DMS 273 treated with DMSO at 0.1 percent for 48 hours (cell line): ENCODE measurements around the gene CD22.
A peak's percentile ranks its signal among the peaks of the same experiment; 100 is the strongest.
"Not testable (repeated sequence)": the region's sequence is repeated elsewhere in the genome, so short reads cannot be mapped to it uniquely, and the experiment has no call there.

Source experiments
- DNase-seq: peaks from one replicate; lab custom pipeline; 2025; lab: John Stamatoyannopoulos, UW

Gene CD22

DNA sequence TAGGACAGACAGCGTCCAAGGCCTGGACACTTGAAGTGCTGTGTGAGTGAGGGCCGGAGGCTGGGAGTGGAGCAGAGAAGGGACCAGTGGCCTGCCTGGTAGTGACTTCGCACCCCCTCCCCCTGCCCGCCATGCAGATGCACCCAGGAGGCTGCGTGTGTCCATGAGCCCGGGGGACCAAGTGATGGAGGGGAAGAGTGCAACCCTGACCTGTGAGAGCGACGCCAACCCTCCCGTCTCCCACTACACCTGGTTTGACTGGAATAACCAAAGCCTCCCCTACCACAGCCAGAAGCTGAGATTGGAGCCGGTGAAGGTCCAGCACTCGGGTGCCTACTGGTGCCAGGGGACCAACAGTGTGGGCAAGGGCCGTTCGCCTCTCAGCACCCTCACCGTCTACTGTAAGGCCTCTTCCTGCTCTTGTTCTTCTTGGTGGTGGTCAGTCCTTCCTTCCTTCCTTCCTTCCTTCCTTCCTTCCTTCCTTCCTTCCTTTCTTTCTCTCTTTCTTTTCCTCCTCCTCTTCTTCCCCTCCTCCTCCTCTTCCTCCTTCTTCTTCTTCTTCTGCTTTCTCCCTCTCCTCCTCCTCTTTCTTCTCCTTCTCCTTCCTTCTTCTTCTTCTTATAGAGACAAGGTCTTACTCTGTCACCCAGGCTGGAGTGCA lies 12.7 kb downstream of the CD22 start:
- DNase-seq = no peak

DNA sequence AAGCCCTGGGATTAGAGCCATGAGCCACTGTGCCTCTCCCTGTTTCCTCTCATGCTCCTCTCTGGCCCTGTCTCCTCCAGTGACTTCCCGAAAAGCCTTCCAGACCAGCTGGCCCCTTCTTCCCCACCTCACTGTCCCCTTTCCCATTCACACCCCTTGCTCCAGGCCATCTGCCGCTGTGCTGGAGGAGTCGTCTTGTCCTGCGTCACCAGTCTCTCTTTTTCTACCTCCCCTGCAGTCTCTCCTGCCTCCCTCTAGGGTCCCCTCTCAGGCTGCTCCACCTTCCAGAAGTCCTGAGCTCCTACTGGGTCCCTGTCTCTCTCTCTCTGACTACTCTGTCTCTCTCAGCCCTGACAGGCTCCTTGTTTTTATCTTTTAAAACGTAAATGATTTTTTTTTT lies 13.4 kb downstream of the CD22 start:
- DNase-seq = no peak

- no peak for DNase-seq
These were observed 15.6 kb downstream of the CD22 start for GRCh38 chr19:35344511-35345031.

- DNase-seq = no peak
These were observed 16.7 kb downstream of the CD22 start for GRCh38 chr19:35345671-35346111.

DNA sequence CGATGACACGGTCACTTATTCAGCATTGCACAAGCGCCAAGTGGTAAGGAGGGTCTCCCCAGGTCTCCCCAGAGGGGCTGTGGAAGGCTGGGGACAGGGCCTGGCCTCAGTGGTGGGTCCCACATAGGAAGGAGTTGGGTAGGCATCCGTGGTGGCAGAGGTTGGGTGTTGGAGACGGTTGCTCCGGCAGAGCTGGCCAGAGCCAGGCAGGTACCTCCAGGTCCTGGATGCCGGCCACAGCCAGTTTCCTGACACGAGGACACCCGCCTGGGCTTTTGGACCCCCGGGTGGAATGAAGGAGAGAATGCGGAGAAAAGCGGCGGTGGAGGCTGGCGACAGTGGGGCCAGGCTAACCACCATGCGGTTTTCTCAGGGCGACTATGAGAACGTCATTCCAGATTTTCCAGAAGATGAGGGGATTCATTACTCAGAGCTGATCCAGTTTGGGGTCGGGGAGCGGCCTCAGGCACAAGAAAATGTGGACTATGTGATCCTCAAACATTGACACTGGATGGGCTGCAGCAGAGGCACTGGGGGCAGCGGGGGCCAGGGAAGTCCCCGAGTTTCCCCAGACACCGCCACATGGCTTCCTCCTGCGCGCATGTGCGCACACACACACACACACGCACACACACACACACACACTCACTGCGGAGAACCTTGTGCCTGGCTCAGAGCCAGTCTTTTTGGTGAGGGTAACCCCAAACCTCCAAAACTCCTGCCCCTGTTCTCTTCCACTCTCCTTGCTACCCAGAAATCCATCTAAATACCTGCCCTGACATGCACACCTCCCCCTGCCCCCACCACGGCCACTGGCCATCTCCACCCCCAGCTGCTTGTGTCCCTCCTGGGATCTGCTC lies 17.4 kb downstream of the CD22 start:
- no peak for DNase-seq

GRCh38 chr19:35347171-35347929 lies 18.4 kb downstream of the CD22 start, which contains the start of gene FFAR1:
Gene FFAR1 (plus strand): TSS chr19:35347902. CDS start chr19:35351552, 3,650 bp downstream.
- no peak for DNase-seq

DNA sequence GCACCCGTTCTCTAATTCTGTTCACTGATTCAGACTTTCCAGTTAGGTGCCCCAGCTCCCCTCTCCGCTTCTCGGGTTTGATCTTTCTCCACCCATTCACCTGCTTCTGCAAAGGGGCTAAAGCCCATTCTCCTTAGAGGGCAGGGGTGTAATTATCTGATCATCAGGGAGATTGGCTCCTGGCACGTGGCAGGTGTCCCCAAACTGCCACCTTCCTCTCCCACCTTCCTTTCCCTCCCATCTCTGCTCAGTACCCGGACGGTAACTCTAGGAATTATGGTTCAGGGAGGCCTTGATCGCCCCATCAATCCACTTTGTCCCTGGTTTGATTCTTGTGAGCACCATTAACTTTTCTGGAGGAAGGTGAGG lies 18.9 kb downstream of the CD22 start:
- no peak for DNase-seq

GRCh38 chr19:35348911-35349611 lies 20.1 kb downstream of the CD22 start:
- DNase-seq = no peak

- DNase-seq = no peak
These were observed 20.9 kb downstream of the CD22 start for GRCh38 chr19:35349614-35350521.

DNA sequence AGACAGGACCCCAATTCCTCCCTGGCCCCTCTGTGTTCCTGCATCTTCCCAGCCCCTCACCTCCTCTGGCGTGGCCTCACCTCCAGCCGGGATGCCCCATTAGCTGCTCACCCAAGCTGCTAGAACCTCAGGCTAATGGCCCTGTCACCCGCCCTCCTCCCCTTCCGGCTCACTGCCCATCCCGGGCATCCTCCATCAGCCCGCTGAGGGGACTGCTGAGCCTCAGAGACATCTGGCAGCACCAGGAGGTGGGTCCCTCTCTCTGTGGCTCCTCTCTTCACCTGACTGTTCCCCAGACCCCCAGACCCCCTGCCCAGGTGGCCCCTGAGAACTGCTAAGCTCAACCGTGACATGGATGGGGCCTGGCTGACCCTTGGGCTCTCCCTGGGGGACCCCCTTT lies 21.6 kb downstream of the CD22 start:
- DNase-seq = no peak

DNA sequence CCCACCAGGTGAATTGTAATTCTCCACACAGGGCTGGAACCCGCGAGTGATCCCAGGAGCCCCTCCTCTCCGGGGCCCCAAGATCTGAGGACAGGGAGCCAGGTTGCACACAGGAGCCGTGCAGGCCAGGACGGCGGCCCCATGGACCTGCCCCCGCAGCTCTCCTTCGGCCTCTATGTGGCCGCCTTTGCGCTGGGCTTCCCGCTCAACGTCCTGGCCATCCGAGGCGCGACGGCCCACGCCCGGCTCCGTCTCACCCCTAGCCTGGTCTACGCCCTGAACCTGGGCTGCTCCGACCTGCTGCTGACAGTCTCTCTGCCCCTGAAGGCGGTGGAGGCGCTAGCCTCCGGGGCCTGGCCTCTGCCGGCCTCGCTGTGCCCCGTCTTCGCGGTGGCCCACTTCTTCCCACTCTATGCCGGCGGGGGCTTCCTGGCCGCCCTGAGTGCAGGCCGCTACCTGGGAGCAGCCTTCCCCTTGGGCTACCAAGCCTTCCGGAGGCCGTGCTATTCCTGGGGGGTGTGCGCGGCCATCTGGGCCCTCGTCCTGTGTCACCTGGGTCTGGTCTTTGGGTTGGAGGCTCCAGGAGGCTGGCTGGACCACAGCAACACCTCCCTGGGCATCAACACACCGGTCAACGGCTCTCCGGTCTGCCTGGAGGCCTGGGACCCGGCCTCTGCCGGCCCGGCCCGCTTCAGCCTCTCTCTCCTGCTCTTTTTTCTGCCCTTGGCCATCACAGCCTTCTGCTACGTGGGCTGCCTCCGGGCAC lies 22.6 kb downstream of the CD22 start:
- DNase-seq = no peak

- DNase-seq = no peak
These were observed 23.1 kb downstream of the CD22 start for GRCh38 chr19:35352177-35352447.

- DNase-seq = peak; percentile 32
These were observed 23.7 kb downstream of the CD22 start for GRCh38 chr19:35352448-35353304.

DNA sequence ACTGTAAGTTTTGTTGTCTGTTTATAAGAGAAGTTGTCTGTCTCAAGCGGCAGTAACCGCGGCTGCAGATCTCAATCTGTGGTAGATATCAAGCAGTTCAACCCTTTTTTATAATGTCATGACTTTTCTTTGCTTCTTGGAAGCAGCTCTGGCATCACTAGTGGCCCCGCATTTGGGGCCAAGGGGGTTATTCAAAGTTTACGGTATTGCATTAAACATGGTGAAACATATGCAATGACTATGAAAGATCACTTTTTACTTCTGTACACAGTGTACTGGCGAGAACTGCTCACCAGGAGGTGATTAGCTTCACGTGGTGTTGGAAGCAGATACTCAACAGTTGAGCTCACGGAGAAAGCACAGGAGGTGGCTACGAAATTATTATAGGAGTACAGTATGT lies 24.6 kb downstream of the CD22 start:
- DNase-seq = no peak

DNA sequence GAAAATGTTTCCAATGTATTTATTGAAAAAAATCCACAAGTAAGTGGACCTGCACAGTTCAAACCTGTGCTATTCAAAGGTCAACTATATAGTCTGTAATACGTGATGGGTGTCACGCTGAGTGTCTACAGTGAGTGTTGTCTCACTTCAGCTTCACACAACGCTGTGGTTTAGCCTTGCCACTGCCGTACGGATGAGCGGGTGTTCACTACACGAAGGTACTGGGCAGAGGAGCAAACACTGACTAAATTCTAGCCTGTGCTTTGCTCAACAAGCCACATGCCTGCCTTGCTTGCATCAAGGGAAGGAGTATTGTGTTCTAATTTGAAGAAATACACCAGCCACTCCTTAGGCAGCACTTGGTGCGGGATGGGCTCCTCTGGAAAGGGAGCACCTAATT lies 25.9 kb downstream of the CD22 start:
- no peak for DNase-seq

- DNase-seq = no peak
These were observed 26.9 kb downstream of the CD22 start for GRCh38 chr19:35355791-35356460.

DNA sequence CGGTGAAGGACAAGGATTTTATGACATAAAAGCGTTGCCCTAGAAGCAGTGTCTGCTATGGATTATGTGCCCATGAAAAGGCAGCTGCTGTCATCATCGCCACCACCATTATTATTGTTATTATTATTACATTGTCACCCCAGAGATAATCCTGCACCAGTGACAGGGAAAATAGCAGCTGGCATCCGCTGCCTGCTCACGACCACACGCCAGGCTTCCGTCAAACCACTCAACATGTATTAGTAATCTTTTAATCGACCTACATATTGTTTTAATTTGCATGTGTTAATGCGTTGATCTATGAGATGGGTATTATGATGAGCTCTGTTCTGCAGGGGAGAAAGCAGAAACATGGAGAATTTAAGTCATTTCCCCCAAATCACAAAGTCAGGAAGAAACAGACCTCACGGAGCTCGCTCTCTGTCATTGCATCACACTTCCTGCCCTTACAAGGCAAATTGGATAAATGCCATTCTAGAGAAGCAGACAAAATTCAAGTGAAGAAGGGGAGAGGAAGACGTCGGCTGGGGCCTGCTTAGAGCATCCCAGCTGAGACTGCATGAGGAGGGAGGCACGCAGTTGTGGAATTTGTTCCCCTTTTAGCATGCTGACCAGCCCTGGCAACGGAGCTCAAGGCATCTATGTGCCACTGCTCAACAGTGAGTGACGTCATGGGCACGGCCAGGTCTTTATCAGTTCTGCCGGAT lies 29.0 kb downstream of the CD22 start, which contains the start of gene FFAR3:
TSS of gene FFAR3 (plus strand) at position 594 of the 707 bp plus-strand sequence. CDS start 431 bp downstream, outside the sequence.
- no peak for DNase-seq

DNA sequence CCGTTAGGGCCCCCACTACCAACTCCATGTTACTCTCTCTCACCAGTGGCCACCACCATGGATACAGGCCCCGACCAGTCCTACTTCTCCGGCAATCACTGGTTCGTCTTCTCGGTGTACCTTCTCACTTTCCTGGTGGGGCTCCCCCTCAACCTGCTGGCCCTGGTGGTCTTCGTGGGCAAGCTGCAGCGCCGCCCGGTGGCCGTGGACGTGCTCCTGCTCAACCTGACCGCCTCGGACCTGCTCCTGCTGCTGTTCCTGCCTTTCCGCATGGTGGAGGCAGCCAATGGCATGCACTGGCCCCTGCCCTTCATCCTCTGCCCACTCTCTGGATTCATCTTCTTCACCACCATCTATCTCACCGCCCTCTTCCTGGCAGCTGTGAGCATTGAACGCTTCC lies 29.8 kb downstream of the CD22 start:
- not testable (repeated sequence) for DNase-seq
